ENCODE measurements around the gene MOSPD2. TPM values are rescaled to one million over a fixed set of nuclear protein-coding genes. Genes with fewer than 3 reads are reported as not detected.

MOSPD2 gene
- total RNA-seq, 1 experiment from 2014 or later, result 2.8 TPM

DNA sequence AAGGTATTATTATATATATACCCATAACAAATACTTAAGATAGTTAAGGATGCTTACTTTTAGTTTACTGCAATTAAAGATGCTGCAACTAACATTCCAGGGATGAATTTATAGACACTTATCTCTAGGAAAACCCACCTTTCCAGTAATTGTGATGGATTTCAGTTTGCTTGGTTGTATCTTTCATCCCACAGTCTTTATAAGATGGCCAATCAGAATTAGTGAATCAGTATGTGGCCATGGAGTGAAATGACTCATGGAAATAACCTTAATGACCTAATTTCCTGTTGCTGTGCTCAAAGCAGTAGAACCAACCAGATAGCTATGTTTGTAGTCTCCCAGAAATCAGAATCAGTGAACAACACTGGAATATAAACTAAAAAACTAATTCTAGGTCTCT, 26.4 kb downstream of the MOSPD2 start:
- peak; percentile 22 for DNase-seq (ENCODE audit: low read depth)
- in situ Hi-C loops (cut with HindIII; ENCODE audit: low pct_unique_long_range_greater_than_20kb, low sequenced_read_pairs), result no loop called here

DNA sequence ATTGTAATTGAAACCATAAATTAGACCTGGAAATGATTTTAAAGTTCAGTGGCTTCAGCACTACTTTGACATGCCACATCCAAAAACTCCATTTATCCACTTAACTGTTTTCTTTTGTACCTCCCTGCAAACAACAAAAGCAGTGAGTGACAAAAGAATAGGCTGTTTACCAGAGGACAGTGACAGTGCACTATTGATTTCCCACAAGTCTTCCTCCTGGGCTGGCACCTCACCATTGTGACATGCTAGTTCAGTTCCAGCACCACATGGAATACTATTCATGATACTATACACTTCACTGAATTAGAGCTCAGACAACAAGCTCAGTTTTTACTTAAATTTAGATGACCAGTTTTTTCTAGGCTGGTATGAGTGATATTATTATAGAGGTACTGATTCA, 29.3 kb downstream of the MOSPD2 start:
- in situ Hi-C loops (cut with HindIII; ENCODE audit: low pct_unique_long_range_greater_than_20kb, low sequenced_read_pairs), result no loop called here
- no peak for DNase-seq (ENCODE audit: low read depth)

DNA sequence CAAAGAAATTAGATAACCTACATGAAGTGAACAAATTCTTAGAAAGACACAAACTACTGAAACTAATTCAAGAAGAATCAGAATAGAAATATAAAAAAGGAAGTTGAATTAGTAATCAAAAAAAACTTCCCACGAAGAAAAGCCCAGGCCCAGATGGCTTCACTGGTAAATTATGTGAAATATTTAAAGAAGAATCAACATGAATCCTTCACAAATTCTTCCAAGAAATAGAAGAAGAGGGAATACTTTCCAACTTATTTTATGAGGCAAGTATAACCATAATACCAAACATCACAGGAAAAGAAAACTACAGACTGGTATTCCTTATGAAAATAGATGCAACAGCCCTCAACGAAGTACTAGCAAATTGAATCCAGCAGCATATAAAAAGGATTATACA, 30.7 kb downstream of the MOSPD2 start:
- no peak for DNase-seq (ENCODE audit: low read depth)
- in situ Hi-C loops (cut with HindIII; ENCODE audit: low pct_unique_long_range_greater_than_20kb, low sequenced_read_pairs), result no loop called here

DNA sequence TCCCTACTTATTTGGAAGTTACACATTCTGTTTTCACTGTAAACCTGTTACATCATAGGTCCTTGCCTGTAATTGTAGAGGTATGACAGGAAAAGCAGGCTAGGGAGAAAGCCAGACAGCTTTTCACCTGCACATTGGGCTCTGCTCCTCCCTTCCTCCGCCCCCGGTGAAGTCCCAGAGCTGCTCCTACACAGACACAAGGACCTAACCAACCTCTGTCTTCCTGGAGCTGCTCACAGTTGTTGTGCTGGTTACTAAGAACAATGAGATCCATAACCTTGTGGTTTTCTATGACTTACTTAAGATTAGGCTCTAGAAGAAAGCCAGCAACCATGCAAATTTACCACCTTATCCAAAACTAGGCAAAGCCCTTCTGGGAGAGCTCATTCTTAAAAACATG, 40.0 kb downstream of the MOSPD2 start:
- DNase-seq (ENCODE audit: low read depth), result no peak
- in situ Hi-C loops (cut with HindIII; ENCODE audit: low pct_unique_long_range_greater_than_20kb, low sequenced_read_pairs), result no loop called here

DNA sequence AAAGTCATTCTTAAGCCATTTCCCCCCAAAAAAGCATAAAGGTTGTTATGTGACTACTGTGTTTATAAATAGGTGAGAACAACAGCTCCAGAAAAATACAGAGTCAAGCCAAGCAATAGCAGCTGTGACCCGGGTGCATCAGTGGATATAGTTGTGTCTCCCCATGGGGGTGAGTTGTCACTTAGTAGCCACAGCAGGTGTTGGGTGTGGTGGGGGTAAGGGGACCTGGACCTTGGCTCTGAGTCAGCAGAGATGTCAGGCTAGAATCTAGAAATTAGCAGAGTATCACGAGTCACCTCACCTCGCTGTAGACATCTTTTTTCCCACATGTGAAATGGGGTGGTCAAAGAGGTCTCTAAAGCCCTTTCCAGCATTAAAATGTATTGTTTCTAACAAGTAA, 42.4 kb downstream of the MOSPD2 start:
- in situ Hi-C loops (cut with HindIII; ENCODE audit: low pct_unique_long_range_greater_than_20kb, low sequenced_read_pairs), result no loop called here
- DNase-seq (ENCODE audit: low read depth), result no peak

DNA sequence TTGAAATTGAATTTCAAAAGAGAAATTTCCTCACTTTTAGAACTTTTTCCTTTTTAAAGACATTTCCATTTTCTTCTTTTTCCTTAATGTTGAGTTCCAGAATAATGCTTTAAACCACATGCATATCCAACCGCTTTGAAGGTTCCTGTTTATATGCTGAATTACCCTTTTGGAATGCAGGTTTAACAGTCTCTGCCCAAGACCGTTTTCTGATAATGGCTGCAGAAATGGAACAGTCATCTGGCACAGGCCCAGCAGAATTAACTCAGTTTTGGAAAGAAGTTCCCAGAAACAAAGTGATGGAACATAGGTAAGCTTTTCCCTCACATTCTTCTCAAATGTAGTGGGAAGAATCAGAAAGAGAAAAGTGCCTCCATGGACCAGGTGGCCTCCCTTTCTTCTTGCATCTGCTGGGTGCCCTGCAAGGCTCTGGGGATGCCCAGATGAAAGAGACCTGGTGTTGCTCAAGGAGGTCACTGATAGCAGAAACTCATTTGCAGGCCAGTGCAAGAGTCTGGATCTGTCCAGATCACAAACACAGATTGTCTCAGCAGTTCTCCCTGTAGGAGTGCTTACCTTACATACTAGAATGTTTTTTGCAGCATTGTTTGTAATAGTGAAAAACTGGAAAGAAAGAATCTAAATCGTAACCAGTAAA, 42.9 kb downstream of the MOSPD2 start:
- no peak for DNase-seq (ENCODE audit: low read depth)
- in situ Hi-C loops (cut with HindIII; ENCODE audit: low pct_unique_long_range_greater_than_20kb, low sequenced_read_pairs), result no loop called here

DNA sequence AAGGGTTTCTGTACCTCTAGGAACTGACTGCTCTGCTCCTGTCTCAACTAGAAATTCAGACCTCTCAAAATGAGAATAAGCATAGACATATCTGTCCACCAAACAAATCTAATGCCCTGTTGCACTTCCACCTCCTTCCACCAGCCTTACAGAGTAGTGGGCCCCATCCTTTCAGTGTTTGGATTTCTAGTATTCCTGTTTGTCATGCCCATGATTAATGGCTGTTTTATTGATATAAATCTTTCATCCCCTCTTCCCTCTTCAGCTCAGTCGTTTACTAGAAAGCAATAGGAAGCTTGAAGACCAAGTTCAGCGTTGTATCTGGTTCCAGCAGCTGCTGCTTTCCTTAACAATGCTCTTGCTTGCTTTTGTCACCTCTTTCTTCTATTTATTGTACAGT, 46.2 kb downstream of the MOSPD2 start:
- no peak for DNase-seq (ENCODE audit: low read depth)
- in situ Hi-C loops (cut with HindIII; ENCODE audit: low pct_unique_long_range_greater_than_20kb, low sequenced_read_pairs), result no loop called here

DNA sequence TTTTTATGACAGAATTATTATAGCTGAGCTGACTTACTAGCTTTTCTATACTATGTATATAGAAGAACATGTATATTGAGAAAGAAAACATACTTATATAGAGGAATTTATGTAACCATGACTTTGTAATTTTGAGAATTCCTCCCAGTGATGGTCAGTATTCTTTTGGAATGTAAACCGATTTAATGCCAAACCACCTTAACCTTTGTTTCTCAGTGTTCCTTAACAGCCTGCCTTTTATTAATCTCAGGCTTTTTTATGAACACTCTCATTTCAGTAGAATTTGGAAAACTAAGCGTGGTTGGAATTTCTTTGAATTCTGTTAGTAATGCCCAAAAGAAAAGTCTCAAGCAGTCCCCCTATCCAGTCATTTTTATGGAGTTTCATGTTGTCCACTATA, 47.0 kb downstream of the MOSPD2 start:
- in situ Hi-C loops (cut with HindIII; ENCODE audit: low pct_unique_long_range_greater_than_20kb, low sequenced_read_pairs), result no loop called here

DNA sequence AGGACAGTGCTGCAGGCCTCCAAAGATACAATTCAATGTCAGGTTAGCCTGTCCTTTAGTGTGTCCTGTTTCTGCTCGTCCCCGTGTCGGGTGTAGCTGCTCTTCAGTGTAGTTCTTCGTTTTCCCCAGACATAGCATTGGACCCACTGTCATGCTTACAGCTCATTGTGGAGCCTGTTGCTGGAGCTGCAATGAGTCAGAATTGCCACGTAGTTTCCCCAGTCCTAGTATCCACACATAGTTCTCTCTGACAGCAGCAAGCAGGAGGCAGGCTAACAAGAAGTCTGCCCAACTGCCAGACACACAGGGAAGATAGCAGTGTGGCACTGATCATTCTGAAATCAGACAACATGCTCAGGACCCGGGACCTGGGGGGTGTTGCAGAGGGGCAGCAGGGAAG, 49.2 kb downstream of the MOSPD2 start:
- in situ Hi-C loops (cut with HindIII; ENCODE audit: low pct_unique_long_range_greater_than_20kb, low sequenced_read_pairs), result no loop called here
- no peak for DNase-seq (ENCODE audit: low read depth)

More for the DNA sequence above, 47.0 kb downstream of the MOSPD2 start:
- no peak for DNase-seq (ENCODE audit: low read depth)

DNA sequence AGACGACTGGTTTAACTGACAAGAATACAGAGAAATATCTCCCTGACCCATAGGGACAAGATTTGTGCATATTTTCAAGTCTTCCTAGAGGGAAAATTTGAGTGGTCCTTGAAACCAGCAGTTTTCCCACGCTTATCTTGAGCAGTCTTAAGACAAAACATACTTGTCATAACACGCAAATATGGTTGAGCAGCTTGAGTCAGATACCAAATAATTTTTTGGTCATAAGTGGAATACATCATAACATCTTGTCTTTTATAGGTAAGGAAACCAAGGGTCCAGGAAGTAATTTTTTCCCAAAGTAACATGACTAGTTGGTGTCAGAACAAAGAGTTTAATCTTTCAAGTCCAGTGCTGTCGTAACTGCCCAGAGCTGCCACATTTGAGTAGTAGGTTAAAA, 50.5 kb downstream of the MOSPD2 start:
- in situ Hi-C loops (cut with HindIII; ENCODE audit: low pct_unique_long_range_greater_than_20kb, low sequenced_read_pairs), result no loop called here
- no peak for DNase-seq (ENCODE audit: low read depth)

DNA sequence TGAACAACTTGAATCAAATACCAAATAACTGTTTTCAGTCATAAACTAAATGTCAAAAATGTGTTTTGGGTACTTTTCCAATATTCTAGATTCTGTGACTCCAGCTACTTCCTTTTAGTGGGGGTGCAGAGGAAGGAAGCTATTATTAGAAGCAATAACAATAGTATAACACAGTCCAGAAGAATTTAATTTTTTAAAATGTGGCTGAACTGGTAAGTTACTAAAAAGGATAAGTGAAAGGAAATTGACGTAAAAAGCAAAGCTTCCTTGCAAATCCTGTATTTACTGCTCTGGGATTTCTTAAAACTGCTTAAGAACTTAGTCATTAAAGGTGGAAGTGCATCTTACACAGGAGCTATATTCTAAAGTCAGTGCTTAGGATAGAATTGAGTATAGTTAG, 53.2 kb downstream of the MOSPD2 start:
- in situ Hi-C loops (cut with HindIII; ENCODE audit: low pct_unique_long_range_greater_than_20kb, low sequenced_read_pairs), result no loop called here
- DNase-seq (ENCODE audit: low read depth), result no peak

DNA sequence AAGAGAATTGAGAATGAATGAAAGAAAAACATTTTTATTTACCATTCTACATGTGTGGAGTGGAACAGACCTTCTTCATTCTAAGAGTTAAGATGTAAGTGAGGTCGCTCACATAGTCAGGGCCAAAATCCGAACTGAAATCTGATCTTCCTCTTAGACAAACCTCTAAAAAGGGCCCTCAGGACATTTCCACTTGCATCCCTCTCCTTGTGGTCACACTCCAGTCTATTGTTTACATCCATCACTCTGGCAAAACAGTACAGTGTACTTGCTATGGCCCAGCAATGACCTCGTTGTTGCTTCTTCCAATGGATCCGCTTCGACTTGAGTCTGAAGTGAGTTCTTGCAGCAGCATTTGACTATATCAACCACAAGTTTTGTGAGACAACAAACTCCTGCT, 54.2 kb downstream of the MOSPD2 start:
- no peak for DNase-seq (ENCODE audit: low read depth)
- in situ Hi-C loops (cut with HindIII; ENCODE audit: low pct_unique_long_range_greater_than_20kb, low sequenced_read_pairs), result no loop called here

DNA sequence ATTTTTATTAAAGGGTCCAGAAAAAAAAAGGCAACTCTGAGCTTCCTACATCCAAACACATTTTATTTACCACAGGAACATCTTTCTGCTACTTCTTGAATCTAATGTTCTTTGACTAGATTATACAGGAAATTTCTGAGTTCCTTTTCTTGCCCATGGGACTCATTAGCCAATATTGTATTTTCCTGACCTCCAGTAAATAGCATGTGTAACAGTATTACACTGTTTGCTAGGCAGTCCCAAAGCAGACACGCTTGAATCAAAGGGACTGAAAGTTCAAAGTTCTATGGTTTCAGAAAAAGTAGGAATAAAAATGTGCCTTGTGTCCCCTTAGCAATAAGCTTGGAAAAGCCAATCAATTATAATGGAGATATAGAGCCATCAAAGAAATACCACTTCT, 57.4 kb downstream of the MOSPD2 start:
- no peak for DNase-seq (ENCODE audit: low read depth)
- in situ Hi-C loops (cut with HindIII; ENCODE audit: low pct_unique_long_range_greater_than_20kb, low sequenced_read_pairs), result no loop called here

DNA sequence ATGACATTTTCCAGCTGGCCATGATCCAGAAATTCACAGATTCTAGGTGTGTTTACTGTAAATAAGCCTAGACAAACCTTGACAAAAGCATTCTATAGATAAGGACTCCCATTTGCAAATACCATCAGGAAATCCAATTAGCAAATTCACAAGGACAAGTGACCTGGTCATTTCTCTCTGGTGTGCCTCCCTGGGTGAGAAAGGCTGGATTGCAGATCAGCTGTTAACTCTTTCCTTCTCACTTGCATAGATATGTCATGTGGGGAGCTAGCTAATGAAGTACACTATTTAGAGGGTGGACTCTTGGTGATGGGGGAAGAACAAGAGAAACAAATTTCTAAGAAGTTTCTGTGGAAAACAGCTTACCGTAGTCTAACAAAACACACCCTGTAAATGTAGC, 58.9 kb downstream of the MOSPD2 start:
- in situ Hi-C loops (cut with HindIII; ENCODE audit: low pct_unique_long_range_greater_than_20kb, low sequenced_read_pairs), result no loop called here
- DNase-seq (ENCODE audit: low read depth), result no peak

DNA sequence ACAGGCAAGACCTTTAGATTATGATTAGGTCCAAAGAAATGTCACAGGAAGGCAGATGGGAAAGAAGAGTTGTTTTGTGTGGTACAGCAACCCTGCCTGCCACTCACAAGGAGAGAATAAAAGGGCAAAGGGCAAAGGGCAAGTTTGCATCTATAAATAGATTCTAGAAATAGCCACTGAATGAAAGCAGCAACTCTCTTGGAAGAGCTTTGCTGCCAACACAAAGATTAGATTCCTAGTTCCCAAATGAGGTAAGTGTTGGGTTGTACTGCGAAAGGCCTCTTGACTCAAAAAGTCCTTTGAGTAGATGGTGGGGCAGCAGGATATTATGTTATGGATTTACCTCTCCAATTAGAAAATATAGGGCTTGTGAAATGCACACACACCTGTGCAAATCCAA, 61.2 kb downstream of the MOSPD2 start:
- no peak for DNase-seq (ENCODE audit: low read depth)
- in situ Hi-C loops (cut with HindIII; ENCODE audit: low pct_unique_long_range_greater_than_20kb, low sequenced_read_pairs), result no loop called here

DNA sequence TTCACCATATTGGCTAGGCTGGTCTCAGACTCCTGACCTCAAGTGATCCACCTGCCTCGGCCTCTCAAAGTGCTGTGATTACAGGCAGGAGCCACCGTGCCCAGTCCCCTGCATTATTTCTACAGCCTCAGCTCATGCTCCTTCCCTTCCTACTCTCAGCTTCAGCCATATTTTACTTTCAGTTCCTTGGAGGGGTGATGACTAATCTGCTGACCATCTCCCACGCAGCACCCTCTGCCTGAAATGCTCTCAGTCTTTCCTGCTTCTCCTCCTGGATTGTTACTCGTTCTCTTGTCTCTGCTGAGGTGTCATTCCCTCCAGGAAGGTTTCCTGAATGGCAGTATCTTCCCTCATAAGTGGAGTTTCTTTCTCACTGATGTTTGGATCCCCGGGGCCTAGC, 63.3 kb downstream of the MOSPD2 start:
- DNase-seq (ENCODE audit: low read depth), result peak; percentile 17
- in situ Hi-C loops (cut with HindIII; ENCODE audit: low pct_unique_long_range_greater_than_20kb, low sequenced_read_pairs), result no loop called here

DNA sequence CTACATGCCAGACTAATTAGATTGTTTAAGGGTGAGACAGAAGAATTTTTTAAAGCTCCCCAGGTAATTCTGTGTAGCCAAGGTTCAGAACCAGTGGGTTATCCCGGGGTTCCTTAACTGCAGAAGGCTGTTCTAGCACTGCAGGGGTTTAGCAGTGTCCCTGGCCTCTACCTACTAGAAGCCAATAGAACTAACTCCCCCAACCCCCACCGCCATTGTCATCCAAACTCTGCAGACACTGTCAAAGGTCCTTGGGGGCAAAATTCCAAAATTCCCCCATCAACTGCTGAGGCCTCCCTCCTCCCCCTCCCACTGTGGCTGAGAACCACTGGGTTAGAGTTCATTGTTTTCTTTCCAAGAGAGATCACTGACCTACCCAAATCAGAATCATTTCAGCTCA, 66.4 kb downstream of the MOSPD2 start:
- DNase-seq (ENCODE audit: low read depth), result no peak
- in situ Hi-C loops (cut with HindIII; ENCODE audit: low pct_unique_long_range_greater_than_20kb, low sequenced_read_pairs), result no loop called here

DNA sequence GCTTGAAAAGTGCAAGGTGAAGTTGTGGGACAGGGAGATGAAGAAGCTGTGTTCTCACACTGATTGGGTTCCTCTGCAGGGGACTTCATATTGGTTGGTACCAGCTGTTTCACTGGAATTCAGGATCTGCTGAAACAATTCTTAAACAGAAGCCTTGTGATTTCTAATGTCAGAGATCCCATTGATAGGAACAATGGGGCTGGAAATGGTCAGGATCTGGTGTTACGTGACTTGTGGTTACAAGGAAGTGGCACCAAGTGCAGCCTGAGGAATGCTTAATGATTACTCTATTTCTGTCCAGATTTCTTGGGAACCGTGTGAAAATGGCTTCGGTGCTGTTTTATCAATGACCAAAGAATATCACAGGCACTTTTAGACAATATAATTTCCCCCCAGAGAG, 68.1 kb downstream of the MOSPD2 start:
- in situ Hi-C loops (cut with HindIII; ENCODE audit: low pct_unique_long_range_greater_than_20kb, low sequenced_read_pairs), result no loop called here
- no peak for DNase-seq (ENCODE audit: low read depth)

DNA sequence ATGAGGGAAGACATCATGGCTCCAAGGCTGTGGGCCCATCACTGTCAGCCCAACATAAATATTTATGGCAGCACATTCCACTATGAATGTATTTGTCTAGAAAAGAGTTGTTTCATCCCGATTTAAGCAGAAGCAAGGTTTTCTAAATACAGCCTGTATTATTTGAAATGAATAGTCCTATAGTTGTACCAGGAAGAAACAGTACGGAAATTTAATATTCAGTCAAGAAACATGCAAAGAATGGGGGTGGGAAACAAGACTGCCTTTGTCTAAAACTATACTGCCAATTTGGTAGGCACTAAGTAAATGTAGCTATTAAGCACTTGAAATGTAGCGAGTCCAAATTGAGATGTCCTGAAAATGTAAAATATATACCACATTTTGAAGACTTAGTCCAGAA, 69.1 kb downstream of the MOSPD2 start:
- DNase-seq (ENCODE audit: low read depth), result no peak
- in situ Hi-C loops (cut with HindIII; ENCODE audit: low pct_unique_long_range_greater_than_20kb, low sequenced_read_pairs), result no loop called here

DNA sequence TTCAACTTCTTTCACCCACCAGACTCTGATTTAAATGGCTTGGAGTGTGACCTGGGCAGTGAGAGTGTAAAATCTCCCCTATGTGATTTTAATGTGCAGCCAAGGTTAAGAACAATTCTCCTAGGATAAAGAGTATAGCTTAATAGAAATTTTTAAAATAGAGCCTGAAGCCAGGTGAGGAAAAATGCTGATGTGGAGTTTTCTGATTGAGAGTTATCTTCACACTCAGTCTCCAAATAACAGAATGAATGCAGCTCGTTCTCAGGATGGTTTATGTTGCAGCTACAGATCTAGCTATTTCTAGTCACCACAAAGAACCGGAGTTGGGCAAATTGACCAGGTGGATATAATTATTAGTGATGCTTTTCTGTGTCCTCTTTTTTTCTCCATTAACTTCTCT, 70.7 kb downstream of the MOSPD2 start:
- in situ Hi-C loops (cut with HindIII; ENCODE audit: low pct_unique_long_range_greater_than_20kb, low sequenced_read_pairs), result no loop called here
- DNase-seq (ENCODE audit: low read depth), result no peak

Measured in Caki2 (cell line).